HAP-1 (cell line): ENCODE measurements around the gene TXLNG.
A peak's percentile ranks its signal among the peaks of the same experiment; 100 is the strongest.

Source experiments
- DNase-seq, 2 experiments: peaks; one replicate each; pipeline ENCODE4 v3.0.0-alpha.2; 2016 to 2020; ENCODE audit warnings: low spot score in 2 of 2
- H3K27me3 ChIP-seq: fragments of 250-450 bp; sonication (Bioruptor Pico); 2 replicates; pipeline ENCODE4 v1.5.1; 2020; ENCODE audit warnings: low read depth, mild to moderate bottlenecking, moderate library complexity
- H3K36me3 ChIP-seq: fragments of 250-450 bp; sonication (Bioruptor Pico); replicated peaks from 2 replicates; pipeline ENCODE4 v1.5.1; 2020; ENCODE audit warnings: mild to moderate bottlenecking
- H3K4me1 ChIP-seq: fragments of 250-450 bp; sonication (Bioruptor Pico); 2 replicates; pipeline ENCODE4 v1.5.1; 2020; ENCODE audit warnings: mild to moderate bottlenecking
- H3K4me3 ChIP-seq: fragments of 250-450 bp; sonication (Bioruptor Pico); 2 replicates; pipeline ENCODE4 v1.5.1; 2020; ENCODE audit warnings: mild to moderate bottlenecking, moderate library complexity
- H3K9me3 ChIP-seq: fragments of 250-450 bp; sonication (Bioruptor Pico); 2 replicates; pipeline ENCODE4 v1.5.1; 2020; ENCODE audit warnings: mild to moderate bottlenecking, moderate library complexity
- in situ Hi-C: fragments of 300-500 bp; cut with MboI; formaldehyde crosslinking; loops from 3 replicates; pipeline ENCODE4 v1.14.3; 2020; ENCODE audit warnings: low sequenced_read_pairs, inconsistent platforms, mixed read lengths

Gene TXLNG

GRCh38 chrX:16797841-16798240 is 11.6 kb downstream of the TXLNG start:
- Histone ChIP-seq H3K4me3 (no peak overlapping the region), H3K4me1 (no peaks in the 10 kb centered on the region), H3K9me3 (no peaks in the 10 kb centered on the region), H3K27me3 (no peaks in the 10 kb centered on the region), H3K36me3 (peaks cover 73% of the 10 kb centered on the region)
- DNase-seq = no peak
- in situ Hi-C loops = no loop called here

GRCh38 chrX:16804923-16805464 is 18.7 kb downstream of the TXLNG start:
- peaks cover 23% of the 10 kb centered on the region for H3K4me1 ChIP-seq
- in situ Hi-C loops = no loop called here
- H3K9me3 ChIP-seq = no peaks in the 10 kb centered on the region
- no peak for DNase-seq
- H3K27me3 ChIP-seq = no peaks in the 10 kb centered on the region
- peaks cover 47% of the 10 kb centered on the region for H3K36me3 ChIP-seq
- no peak overlapping the region for H3K4me3 ChIP-seq

- Histone ChIP-seq H3K4me1 (peaks cover 23% of the 10 kb centered on the region), H3K36me3 (peaks cover 45% of the 10 kb centered on the region), H3K9me3 (no peaks in the 10 kb centered on the region), H3K27me3 (no peaks in the 10 kb centered on the region), H3K4me3 (no peak overlapping the region)
- in situ Hi-C loops = no loop called here
- peak; percentile 43 to 50 for DNase-seq
Observed at GRCh38 chrX:16807548-16807947, 21.3 kb downstream of the TXLNG start.

- no peaks in the 10 kb centered on the region for H3K27me3 ChIP-seq
- H3K4me1 ChIP-seq = peaks cover 23% of the 10 kb centered on the region
- in situ Hi-C loops = no loop called here
- H3K4me3 ChIP-seq = no peak overlapping the region
- no peaks in the 10 kb centered on the region for H3K9me3 ChIP-seq
- DNase-seq = peak in 1 of 2 experiments; percentile 28
- H3K36me3 ChIP-seq = peaks cover 45% of the 10 kb centered on the region
Observed at GRCh38 chrX:16807976-16808542, 21.8 kb downstream of the TXLNG start.

GRCh38 chrX:16814597-16814996 is 28.3 kb downstream of the TXLNG start:
- Histone ChIP-seq H3K4me3 (no peak overlapping the region), H3K9me3 (no peaks in the 10 kb centered on the region), H3K36me3 (peaks cover 44% of the 10 kb centered on the region), H3K4me1 (peaks cover 12% of the 10 kb centered on the region), H3K27me3 (no peaks in the 10 kb centered on the region)
- DNase-seq = no peak
- in situ Hi-C loops = no loop called here

- in situ Hi-C loops = no loop called here
Observed at GRCh38 chrX:16819634-16820033, 33.4 kb downstream of the TXLNG start.

GRCh38 chrX:16822723-16823122 is 36.5 kb downstream of the TXLNG start:
- H3K36me3 ChIP-seq = peaks cover 60% of the 10 kb centered on the region
- no peaks in the 10 kb centered on the region for H3K9me3 ChIP-seq
- DNase-seq = no peak
- no peaks in the 10 kb centered on the region for H3K27me3 ChIP-seq
- in situ Hi-C loops = no loop called here
- H3K4me1 ChIP-seq = peaks cover 15% of the 10 kb centered on the region
- no peak overlapping the region for H3K4me3 ChIP-seq

More at GRCh38 chrX:16819634-16820033, 33.4 kb downstream of the TXLNG start:
- H3K9me3 ChIP-seq = no peaks in the 10 kb centered on the region
- H3K4me3 ChIP-seq = no peak overlapping the region
- H3K4me1 ChIP-seq = peaks cover 10% of the 10 kb centered on the region
- no peak for DNase-seq
- peaks cover 50% of the 10 kb centered on the region for H3K36me3 ChIP-seq
- H3K27me3 ChIP-seq = no peaks in the 10 kb centered on the region

GRCh38 chrX:16825264-16826035 is 39.2 kb downstream of the TXLNG start:
- no peaks in the 10 kb centered on the region for H3K27me3 ChIP-seq
- DNase-seq = no peak

GRCh38 chrX:16826207-16826606 is 39.9 kb downstream of the TXLNG start:
- H3K9me3 ChIP-seq = no peaks in the 10 kb centered on the region
- peaks cover 65% of the 10 kb centered on the region for H3K36me3 ChIP-seq
- peak in 1 of 2 experiments; percentile 74 for DNase-seq
- peaks cover 6% of the 10 kb centered on the region; the same call in 1 of the 2 replicates for H3K4me1 ChIP-seq
- H3K4me3 ChIP-seq = no peak overlapping the region
- in situ Hi-C loops = no loop called here
- H3K27me3 ChIP-seq = no peaks in the 10 kb centered on the region

More at GRCh38 chrX:16825264-16826035, 39.2 kb downstream of the TXLNG start:
- Histone ChIP-seq H3K9me3 (no peaks in the 10 kb centered on the region), H3K36me3 (peaks cover 67% of the 10 kb centered on the region), H3K4me3 (no peak overlapping the region), H3K4me1 (peaks cover 6% of the 10 kb centered on the region; the same call in 1 of the 2 replicates)
- in situ Hi-C loops = no loop called here

GRCh38 chrX:16827225-16827624 is 41.0 kb downstream of the TXLNG start:
- no peak overlapping the region for H3K4me3 ChIP-seq
- peaks cover 6% of the 10 kb centered on the region; the same call in 1 of the 2 replicates for H3K4me1 ChIP-seq
- peaks cover 69% of the 10 kb centered on the region for H3K36me3 ChIP-seq
- no peak for DNase-seq
- no peaks in the 10 kb centered on the region for H3K27me3 ChIP-seq
- in situ Hi-C loops = no loop called here
- no peaks in the 10 kb centered on the region for H3K9me3 ChIP-seq

GRCh38 chrX:16828124-16828908 is 42.0 kb downstream of the TXLNG start:
- H3K36me3 ChIP-seq = peaks cover 74% of the 10 kb centered on the region
- no peaks in the 10 kb centered on the region for H3K27me3 ChIP-seq
- H3K9me3 ChIP-seq = no peaks in the 10 kb centered on the region
- H3K4me1 ChIP-seq = peaks cover 6% of the 10 kb centered on the region; the same call in 1 of the 2 replicates
- H3K4me3 ChIP-seq = no peak overlapping the region
- DNase-seq = no peak
- in situ Hi-C loops = no loop called here

GRCh38 chrX:16832301-16832700 is 46.0 kb downstream of the TXLNG start:
- no peak for DNase-seq
- Histone ChIP-seq H3K9me3 (no peaks in the 10 kb centered on the region), H3K4me3 (no peak overlapping the region), H3K36me3 (peaks cover 93% of the 10 kb centered on the region), H3K4me1 (no peaks in the 10 kb centered on the region), H3K27me3 (no peaks in the 10 kb centered on the region)
- in situ Hi-C loops = no loop called here

- Histone ChIP-seq H3K36me3 (peaks cover 92% of the 10 kb centered on the region), H3K4me1 (peaks cover 6% of the 10 kb centered on the region; the same call in 1 of the 2 replicates), H3K4me3 (no peak overlapping the region), H3K27me3 (no peaks in the 10 kb centered on the region), H3K9me3 (no peaks in the 10 kb centered on the region)
- DNase-seq = no peak
- in situ Hi-C loops = no loop called here
Observed at GRCh38 chrX:16834806-16835205, 48.5 kb downstream of the TXLNG start.
